NCI-H1694 (cell line): Measurements from ENCODE around the gene NEK6.

Experiments used
- DNase-seq: peaks from one replicate; lab custom pipeline; 2025; lab: John Stamatoyannopoulos, UW

NEK6 gene

DNA sequence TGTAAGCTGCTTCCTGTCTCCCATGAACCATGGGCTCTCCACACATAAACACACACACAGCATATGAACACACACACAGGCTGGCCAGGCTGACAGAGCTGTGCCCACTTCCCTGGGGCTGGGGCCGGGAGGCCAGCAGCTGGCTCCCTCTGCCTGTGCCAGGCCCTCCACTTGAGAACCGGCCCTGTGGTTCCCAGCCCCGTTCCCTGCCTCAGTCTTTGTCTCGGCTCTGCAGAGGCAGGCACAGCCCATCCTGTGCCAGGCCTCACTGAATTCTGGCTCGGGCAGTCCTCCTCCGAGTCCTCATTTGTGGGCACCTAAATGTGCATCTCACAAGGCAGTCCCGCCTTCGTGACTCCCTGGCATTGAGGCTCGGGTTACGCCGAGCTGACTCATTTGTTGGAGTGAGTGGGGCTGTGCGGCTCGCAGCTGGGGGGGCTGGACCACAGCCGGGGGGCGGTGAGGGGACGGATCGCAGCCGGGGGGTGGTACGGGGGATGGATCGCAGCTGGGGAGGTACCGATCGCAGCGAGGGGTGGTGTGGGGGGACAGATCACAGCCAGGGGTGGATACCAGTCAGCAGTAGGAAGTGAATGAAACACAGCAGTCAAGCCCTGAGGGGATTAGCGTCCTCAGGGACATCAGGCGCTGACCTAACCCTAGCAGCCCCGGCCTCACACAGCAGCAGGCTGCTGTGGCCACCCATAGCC is 85.2 kb downstream of the NEK6 start:
- DNase-seq, result peak; percentile 43

DNA sequence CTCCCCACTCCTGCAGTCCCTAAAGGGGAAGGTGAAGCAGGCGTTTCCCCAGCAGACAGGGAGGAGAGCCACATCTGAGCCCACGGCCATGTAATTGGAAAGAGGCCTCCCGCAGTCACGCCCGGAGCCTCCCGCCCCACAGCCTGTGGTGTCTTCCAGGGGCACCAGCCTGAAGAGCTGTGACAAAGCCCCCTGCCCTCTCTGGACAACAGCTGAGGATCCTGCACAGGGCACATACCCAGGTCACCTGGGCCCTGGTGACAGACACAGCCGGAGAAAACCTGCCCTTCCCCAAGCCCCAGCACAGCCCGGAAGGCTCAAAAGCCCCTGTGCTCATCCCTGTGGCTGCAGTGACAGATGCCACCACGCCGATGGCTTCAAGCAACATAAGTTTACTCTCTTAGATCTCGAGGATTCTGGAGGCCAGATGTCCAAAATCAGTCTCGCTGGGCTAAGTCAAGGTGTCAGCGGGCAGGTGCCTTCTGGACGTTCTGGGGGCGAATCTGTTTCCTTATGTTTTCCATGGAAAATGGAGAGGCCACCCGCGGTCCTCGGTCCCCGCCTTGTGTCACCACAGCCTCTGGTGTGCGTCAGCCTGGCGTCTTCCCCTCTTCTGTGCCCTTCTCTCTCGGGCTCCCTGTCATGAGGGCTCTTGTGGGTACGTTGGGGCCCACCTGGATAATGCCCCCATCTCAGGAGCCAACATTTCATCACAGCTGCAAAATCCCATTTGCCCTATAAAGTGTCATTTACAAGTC is 86.0 kb downstream of the NEK6 start:
- no peak for DNase-seq

DNA sequence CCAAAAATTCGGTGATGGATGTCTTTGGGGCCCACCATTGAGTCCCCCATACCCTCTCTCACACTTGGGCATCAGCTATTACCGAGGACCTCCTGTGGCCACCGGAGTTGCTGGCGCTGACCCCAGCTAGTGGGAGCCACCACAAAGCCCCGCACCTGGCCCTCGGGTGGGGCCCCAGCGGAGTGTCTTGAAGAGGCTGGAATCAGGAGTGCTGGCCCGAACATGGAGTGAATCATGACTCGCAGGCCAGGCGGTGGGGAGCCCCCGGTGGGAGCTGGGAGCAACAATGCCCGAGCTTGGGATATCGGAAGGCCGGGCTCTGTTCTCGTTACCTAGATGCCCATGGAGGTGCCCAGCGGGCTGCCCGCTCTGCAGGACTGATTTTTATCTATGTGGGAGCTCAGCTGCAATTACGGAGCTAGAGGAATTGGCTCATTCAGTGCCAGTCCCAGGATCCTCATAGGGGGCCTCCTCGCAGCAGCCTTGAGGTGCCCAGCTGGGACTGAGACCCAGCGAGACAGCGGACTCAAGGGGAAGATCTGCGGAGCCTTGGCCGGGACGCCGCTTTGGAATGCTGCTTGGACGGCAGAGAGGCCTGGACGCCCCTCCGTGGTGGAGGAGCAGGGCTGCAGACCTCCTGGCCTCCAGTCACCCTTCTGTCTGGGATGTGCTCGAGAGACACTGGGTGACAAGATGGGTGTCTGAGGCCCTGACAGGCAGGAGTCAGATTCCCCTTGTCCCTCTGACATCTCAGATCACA is 86.7 kb downstream of the NEK6 start:
- DNase-seq, result no peak

DNA sequence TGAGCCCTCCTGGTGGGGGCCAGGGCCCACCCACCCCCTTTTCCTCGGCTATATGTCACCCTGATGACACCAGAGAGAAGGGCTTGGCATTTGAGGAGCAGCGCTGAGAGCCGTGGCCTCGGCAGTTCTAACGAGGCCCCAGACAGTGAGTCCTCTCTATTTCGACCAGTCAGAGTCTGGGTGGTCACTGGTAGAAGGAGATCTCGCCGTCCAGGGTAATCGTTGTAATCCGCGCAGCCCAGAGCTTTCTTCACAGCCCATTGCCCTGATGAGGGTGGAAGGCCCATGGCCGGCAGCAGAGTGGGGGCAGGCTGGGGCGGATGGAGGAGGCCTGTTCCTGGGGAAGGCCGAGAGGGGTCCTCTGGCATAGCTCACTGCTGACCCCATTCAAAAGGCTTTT is 87.3 kb downstream of the NEK6 start:
- no peak for DNase-seq

GRCh38 chr9:124345751-124346281 is 88.1 kb downstream of the NEK6 start:
- DNase-seq, result no peak

DNA sequence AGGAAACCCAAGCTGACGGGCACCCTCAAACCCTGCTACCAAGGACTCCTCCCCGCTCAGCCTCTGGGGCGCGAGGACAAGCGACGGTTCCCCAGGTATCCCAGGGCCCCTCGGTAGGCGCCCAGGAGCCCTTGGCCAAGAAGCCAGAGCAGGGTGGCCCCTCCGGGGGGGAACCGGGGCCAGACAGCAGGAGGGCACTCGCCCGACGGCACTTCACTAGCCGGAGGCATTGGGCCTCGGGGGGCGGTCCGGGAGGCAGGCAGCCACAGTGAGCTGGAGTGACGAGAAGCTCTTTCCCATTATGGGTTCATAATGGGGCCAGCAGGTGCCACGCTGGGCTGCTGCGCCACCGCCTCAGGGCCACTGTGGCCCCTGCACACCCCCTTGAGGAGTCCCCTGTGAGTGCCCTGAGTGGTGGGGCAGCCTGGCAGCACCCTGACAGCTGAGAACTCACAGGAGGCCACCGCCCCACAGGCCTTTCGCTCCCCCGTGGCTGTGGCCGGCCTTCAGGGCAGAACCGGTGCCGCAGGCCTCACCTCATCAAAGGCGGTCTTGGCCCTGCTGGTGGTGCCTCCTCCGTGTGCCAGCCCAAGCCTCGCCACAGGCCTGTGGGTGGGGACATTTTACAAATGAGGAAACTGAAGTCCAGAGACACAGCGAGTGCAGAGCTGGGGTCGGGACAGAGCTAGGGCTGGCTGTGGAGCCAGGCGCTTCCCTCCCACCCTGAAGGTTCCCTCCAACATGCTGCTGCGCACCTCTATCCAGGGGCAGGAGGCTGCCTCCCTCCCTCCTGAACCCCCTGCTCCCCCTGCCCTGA is 88.8 kb downstream of the NEK6 start:
- no peak for DNase-seq

GRCh38 chr9:124347206-124347967 is 89.6 kb downstream of the NEK6 start:
- DNase-seq, result no peak

DNA sequence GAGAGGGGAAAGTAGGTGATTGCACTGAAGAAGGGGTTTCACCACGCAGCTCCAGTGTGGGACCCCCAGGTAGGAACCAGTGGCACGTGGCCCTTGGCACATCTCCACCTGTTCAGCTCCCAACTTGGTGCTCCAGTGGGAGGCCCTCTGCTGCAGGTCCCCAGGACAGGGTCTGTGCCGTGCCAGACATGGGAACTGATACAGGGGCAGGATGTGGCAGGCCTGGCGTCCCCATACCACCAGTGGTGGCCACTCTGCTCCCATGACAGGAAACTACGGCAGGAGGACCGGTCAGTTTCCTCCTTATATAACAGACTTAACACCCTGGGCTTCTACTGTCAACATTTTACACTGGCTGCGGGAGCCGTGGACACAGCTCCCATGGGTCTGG is 90.2 kb downstream of the NEK6 start:
- DNase-seq, result no peak

DNA sequence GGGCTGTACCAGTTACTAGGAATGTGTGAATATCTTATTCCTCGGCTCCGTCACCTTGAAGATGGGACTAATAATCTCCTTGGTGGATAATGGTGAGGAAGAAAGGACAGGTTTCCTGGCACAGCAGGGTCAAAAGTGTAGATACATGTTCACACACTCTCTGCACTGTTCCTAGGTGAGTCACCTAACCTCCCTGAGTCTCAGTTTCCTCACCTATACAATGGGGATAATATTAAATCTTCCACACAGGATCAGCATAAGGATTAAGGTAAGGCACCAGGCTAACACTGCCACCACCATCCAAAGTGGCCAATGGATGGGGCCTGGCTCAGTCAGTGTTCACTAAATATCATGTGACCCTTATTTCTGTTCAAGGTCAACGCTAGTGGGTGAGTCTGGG is 90.6 kb downstream of the NEK6 start:
- no peak for DNase-seq

- no peak for DNase-seq
Measured at GRCh38 chr9:124348831-124349230, 91.1 kb downstream of the NEK6 start.

DNA sequence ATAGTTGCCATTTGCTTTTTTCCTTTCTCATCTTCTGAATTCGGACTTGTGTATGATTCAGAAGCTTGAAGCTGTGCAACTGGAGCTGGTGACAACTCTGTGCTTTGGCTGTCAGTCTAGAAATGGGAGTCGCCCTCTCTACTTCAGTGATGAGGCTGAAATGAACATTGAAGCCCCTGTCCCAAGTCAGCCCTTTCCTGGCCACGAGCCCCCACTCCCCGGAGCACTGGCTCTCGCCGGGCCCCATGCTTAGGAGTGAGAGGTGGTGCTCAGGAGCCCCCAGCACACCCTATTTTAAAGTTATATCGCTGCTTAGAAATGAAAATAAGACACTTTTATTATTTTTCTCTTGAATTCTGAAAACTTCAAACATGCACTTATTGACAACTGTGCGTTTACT is 91.5 kb downstream of the NEK6 start:
- no peak for DNase-seq

GRCh38 chr9:124349675-124350493 is 92.1 kb downstream of the NEK6 start:
- DNase-seq, result no peak

- DNase-seq, result no peak
Measured at GRCh38 chr9:124350494-124351263, 92.9 kb downstream of the NEK6 start.

DNA sequence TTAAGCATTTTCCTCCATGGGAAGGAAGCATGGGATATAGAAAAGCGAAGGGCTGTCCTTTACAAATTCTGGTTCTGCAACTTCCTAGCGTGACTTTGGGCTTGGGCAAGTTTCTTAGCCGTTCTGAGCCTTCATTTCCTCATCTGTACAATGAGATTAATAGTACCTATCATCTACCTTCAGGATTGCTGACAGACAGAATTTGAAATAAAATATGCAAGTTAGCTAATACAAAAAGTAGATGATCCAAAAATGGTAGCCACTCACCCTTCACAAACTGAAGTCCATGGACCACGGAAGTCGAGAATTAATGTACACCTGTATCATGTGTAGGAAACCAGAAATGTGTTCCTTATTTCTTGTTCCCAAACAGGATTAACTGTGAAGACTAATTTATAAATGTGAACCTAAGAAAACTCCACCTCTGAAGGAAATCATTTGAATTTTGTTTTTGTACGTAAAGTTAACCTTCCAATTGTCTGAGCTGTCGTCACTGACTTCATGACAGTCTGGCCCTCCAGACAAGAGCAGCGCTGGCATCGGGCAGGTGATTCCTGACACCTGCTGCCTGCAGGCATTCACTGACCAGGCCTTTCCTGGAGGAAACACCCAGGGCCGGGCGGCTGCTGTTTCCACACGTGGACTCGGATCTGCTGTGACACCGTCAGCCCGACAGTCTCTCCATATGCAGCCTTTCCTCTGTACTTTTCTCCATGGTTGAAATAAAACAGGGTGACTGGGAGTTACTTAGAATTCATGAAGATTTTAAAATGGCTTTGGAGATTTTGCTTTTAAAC is 94.1 kb downstream of the NEK6 start:
- DNase-seq, result no peak

DNA sequence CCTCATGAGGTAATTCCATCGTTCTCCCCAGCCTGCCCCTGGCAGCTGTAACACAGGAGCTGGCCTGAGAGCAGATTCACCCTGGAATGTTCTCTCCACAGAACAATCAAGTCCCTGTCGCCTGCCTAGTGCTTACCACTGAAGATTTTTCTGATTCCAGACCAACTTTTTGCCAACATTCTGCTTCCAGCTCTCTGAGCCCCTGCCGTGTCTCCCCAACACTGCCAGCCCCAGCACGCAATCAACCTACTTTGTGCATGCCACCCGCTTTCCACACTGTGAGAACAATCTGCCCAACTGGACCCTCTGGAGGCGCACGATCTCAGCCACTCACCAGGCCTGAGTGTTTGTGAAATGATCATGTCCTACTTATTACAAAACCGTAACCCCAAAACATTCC is 94.9 kb downstream of the NEK6 start:
- no peak for DNase-seq

- no peak for DNase-seq
Measured at GRCh38 chr9:124353166-124353768, 95.5 kb downstream of the NEK6 start.

DNA sequence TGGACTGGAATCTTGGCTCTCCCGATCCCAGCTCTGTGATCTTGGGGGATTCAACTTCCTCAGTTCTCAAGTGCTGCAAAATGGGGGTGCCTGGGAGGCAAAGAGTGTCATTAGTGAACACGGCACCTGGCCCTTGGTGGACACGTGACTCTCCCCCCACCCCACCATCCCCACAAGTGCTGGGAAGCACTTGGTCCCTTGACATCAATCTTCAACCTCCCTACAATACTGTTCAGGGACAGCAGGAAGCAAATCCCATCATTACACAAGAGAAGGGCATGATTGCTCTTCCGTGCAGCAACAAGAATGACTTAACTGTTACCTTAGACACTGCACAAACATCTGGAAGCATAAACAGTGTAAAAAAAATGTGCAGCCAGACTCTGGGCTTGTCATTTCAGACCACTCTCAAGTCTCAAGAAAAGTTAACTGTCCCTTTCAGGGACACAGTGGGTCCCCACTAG is 96.1 kb downstream of the NEK6 start:
- DNase-seq, result no peak
